Measurements from ENCODE around the gene ATOH8. TPM values are rescaled to one million over a fixed set of nuclear protein-coding genes. Genes with fewer than 3 reads are reported as not detected.
"Not testable (repeated sequence)": the region's sequence is repeated elsewhere in the genome, so short reads cannot be mapped to it uniquely, and the experiment has no call there.

The ATOH8 gene
- total and polyA plus RNA-seq, 4 experiments from 2014 or later, result not detected

DNA sequence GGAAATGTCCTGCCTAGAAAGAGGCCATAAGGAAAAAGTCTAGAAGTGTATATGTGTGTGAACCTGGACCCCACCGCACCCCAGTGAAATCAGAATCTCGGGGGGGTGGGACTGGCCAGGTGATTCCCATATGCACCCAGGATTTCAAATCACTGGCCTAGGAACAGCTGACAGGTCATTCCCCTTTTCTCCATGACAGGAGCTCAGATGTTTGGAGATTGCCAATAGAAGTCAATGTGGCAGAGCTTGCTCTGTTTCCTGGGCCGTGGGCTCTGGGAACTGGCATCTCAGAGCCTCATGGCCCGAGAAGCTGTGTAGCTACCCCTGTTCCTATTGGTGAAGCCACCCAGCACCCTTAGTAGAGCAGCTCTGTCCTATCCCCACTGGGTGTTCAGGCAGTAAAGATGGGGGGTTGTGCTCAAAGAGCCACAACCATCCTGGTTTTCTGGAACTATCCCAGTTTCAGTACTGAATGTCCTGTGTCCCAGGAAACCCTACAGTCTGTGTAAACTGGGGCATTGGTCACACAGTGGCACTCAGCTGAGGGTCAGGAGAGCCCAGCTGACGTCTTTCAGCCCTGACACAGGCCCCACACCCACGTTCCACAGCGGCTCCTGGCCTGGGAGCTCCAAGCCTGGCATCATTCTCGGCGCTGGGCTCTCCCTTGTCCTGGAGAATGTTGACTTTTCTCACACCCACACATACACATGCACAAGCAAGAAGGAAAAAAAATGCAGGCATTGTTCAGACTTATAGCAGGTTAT lies 40.8 kb upstream of the ATOH8 start:
- no peaks in the 10 kb centered on the region for H3K9me3 ChIP-seq (ENCODE audit: control insufficient read depth in 1 of 2, low read length in 2 of 2)
- H3K36me3 ChIP-seq (ENCODE audit: insufficient read depth, low read length), result no peaks in the 10 kb centered on the region
- ChIA-PET POLR2A (ENCODE audit: partially characterized antibody) (no interaction called here), CTCF (ENCODE audit: partially characterized antibody) (interaction anchor here (0.6 to 1.6 kb wide), 5 partner anchors 8 to 176 kb away, joined by 3 to 4 read pairs (median 3); partner anchors contain the start of gene ST3GAL5)
- peaks cover 5% of the 10 kb centered on the region for H3K4me1 ChIP-seq (ENCODE audit: insufficient read depth, low read length)
- peaks cover 3% of the 10 kb centered on the region for H3K27me3 ChIP-seq (ENCODE audit: insufficient read depth, low read length)
- no peak overlapping the region for H3K27ac Mint-ChIP-seq
- no peaks in the 10 kb centered on the region for H3K9me3 Mint-ChIP-seq
- no peak overlapping the region for H3K27ac ChIP-seq (ENCODE audit: low read depth, low read length)
- no peak overlapping the region for H3K4me3 Mint-ChIP-seq
- peaks cover 0 to 5% (median 5%) of the 10 kb centered on the region in 4 donors for H3K4me1 Mint-ChIP-seq
- no peaks in the 10 kb centered on the region for H3K36me3 Mint-ChIP-seq
- intact Hi-C loops (cut with micrococcal nuclease), result no loop called here
- DNase-seq, result no peak
- peaks cover 0 to 4% of the 10 kb centered on the region in 2 donors for H3K27me3 Mint-ChIP-seq
- H3K4me3 ChIP-seq (ENCODE audit: low read length in 2 of 2), result no peak overlapping the region

DNA sequence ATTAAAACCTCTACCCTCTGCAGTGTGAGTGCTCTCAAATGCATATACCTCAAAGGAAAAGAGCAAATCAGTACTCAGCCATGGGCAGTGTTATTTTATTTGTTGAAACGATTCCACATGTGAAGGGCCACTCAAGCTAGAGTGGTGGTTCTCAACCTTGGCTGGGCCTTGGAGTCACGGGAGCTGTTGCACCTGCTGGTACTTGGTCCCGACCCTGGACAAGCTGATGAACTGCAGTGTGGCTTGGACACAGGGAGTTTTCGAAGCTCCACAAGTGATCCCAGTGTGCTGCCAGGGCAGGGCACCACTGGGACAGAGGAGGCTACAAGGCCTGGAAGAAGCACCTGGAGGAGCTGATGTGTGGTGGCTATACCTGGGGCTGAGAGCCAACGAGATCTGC lies 40.0 kb upstream of the ATOH8 start:
- peaks cover 0 to 5% (median 5%) of the 10 kb centered on the region in 4 donors for H3K4me1 Mint-ChIP-seq
- intact Hi-C loops (cut with micrococcal nuclease), result no loop called here

DNA sequence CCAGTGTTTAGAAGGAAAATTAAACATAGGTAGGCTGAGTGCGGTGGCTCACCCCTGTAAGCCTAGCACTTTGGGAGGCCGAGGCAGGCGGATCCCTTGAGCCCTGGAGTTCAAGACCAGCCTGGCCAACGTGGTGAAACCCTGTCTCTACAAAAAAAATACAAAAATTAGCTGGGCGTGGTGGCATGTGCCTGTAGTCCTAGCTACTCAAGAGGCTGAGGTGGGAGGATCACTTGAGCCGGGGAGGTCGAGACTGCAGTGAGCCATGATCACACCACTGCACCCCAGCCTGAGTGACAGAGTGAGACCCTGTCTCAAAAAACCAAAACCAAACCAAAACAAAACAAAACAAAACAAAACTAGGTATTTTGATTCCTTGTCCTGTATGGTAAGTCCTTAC lies 39.4 kb upstream of the ATOH8 start:
- intact Hi-C loops (cut with micrococcal nuclease); H3K4me1 ChIP-seq (ENCODE audit: insufficient read depth, low read length); POLR2A ChIA-PET (ENCODE audit: partially characterized antibody); H3K36me3 ChIP-seq (ENCODE audit: insufficient read depth, low read length); H3K9me3 Mint-ChIP-seq; DNase-seq; H3K4me3 Mint-ChIP-seq; H3K27ac Mint-ChIP-seq; H3K4me1 Mint-ChIP-seq; H3K9me3 ChIP-seq (ENCODE audit: control insufficient read depth in 1 of 2, low read length in 2 of 2); H3K4me3 ChIP-seq (ENCODE audit: low read length in 2 of 2); H3K27me3 ChIP-seq (ENCODE audit: insufficient read depth, low read length); H3K27me3 Mint-ChIP-seq; H3K36me3 Mint-ChIP-seq; H3K27ac ChIP-seq (ENCODE audit: low read depth, low read length): not testable (repeated sequence)
- CTCF ChIA-PET (ENCODE audit: partially characterized antibody), result interaction anchor here (1.1 to 1.6 kb wide), 4 partner anchors 9 to 77 kb away, joined by 3 to 6 read pairs (median 4); no protein-coding TSS in a partner anchor

More for the DNA sequence above, 40.0 kb upstream of the ATOH8 start:
- POLR2A ChIA-PET (ENCODE audit: partially characterized antibody), result no interaction called here
- peaks cover 5% of the 10 kb centered on the region for H3K4me1 ChIP-seq (ENCODE audit: insufficient read depth, low read length)
- CTCF ChIA-PET (ENCODE audit: partially characterized antibody), result interaction anchor here (1.1 to 1.6 kb wide), 4 partner anchors 9 to 76 kb away, joined by 3 to 6 read pairs (median 4); no protein-coding TSS in a partner anchor
- DNase-seq, result no peak
- peak overlapping the region in 1 of 7 donors; percentile 6 for H3K27ac Mint-ChIP-seq
- H3K9me3 ChIP-seq (ENCODE audit: control insufficient read depth in 1 of 2, low read length in 2 of 2), result no peaks in the 10 kb centered on the region
- H3K36me3 Mint-ChIP-seq, result no peaks in the 10 kb centered on the region
- peaks cover 3% of the 10 kb centered on the region for H3K27me3 ChIP-seq (ENCODE audit: insufficient read depth, low read length)
- H3K27ac ChIP-seq (ENCODE audit: low read depth, low read length), result no peak overlapping the region
- peaks cover under 1 to 4% of the 10 kb centered on the region in 2 donors for H3K27me3 Mint-ChIP-seq
- peaks cover 0 to 2% (median 0%) of the 10 kb centered on the region in 8 donors for H3K9me3 Mint-ChIP-seq
- H3K4me3 ChIP-seq (ENCODE audit: low read length in 2 of 2), result no peak overlapping the region
- H3K4me3 Mint-ChIP-seq, result no peak overlapping the region
- H3K36me3 ChIP-seq (ENCODE audit: insufficient read depth, low read length), result no peaks in the 10 kb centered on the region

DNA sequence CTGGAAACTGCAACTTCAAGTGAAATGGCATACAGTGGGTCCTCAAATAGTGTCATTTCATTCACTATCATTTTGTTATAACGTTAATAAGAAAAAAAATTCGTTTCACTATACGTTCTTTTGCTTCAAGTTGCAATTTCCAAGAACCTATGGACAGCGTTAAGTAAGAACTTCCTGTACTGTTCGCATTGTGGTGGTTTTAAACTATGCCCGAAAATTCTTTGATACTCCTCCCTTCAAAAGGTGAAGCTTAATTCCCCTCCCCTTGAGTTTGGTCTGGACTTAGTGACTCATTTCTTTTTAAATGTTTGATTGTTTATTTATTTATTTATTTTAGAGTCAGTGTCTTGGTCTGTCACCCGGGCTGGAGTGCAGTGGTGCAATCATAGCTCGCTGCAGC lies 39.0 kb upstream of the ATOH8 start:
- ChIA-PET POLR2A (ENCODE audit: partially characterized antibody) (no interaction called here), CTCF (ENCODE audit: partially characterized antibody) (interaction anchor here (1.0 to 1.6 kb wide), 3 partner anchors 10 to 77 kb away, joined by 3 to 6 read pairs (median 3); no protein-coding TSS in a partner anchor)
- Mint-ChIP-seq H3K27me3 (peaks cover 1 to 3% of the 10 kb centered on the region in 2 donors), H3K9me3 (peaks cover 0 to 2% (median 0%) of the 10 kb centered on the region in 8 donors), H3K27ac (no peak overlapping the region), H3K4me1 (peaks cover 0 to 5% (median 5%) of the 10 kb centered on the region in 4 donors), H3K4me3 (no peak overlapping the region), H3K36me3 (no peaks in the 10 kb centered on the region)
- Histone ChIP-seq H3K27me3 (ENCODE audit: insufficient read depth, low read length) (peaks cover 3% of the 10 kb centered on the region), H3K9me3 (ENCODE audit: control insufficient read depth in 1 of 2, low read length in 2 of 2) (no peaks in the 10 kb centered on the region), H3K4me3 (ENCODE audit: low read length in 2 of 2) (no peak overlapping the region), H3K4me1 (ENCODE audit: insufficient read depth, low read length) (peaks cover 5% of the 10 kb centered on the region), H3K36me3 (ENCODE audit: insufficient read depth, low read length) (no peaks in the 10 kb centered on the region), H3K27ac (ENCODE audit: low read depth, low read length) (no peak overlapping the region)
- intact Hi-C loops (cut with micrococcal nuclease), result no loop called here
- DNase-seq, result no peak

DNA sequence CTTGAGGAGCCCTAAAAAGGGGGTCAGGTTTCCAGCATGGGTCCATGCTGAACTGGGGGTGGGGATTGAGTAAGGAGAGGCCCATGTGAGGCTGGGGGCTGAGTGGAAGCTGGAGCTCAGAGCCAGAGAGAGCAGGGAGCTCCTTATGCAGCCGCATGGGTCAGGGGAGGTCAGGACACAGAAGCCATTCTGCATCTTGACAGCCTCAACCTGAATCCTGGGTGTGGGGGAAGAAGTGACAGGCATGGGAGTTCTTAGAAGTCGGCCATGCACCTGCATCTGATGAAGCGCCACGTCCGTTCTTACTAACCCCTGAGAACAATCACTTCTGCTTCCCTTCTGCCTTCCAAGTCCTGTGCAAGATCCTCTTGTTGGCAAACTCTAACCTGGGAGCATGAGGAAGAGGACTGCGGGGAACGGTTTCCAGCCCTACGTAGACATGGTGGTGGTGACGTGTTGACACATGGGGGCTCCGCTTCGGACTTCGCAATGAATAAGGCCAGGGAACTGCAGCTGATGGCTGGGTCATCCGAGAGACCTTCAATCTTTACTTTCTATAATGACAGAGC lies 37.4 kb upstream of the ATOH8 start:
- H3K4me1 ChIP-seq (ENCODE audit: insufficient read depth, low read length), result peaks cover 5% of the 10 kb centered on the region
- no peak overlapping the region for H3K27ac Mint-ChIP-seq
- no peaks in the 10 kb centered on the region for H3K36me3 Mint-ChIP-seq
- POLR2A ChIA-PET (ENCODE audit: partially characterized antibody), result no interaction called here
- CTCF ChIA-PET (ENCODE audit: partially characterized antibody), result no interaction called here
- H3K27me3 ChIP-seq (ENCODE audit: insufficient read depth, low read length), result peaks cover 3% of the 10 kb centered on the region
- intact Hi-C loops (cut with micrococcal nuclease), result no loop called here
- H3K9me3 ChIP-seq (ENCODE audit: control insufficient read depth in 1 of 2, low read length in 2 of 2), result no peaks in the 10 kb centered on the region
- no peak overlapping the region for H3K4me3 Mint-ChIP-seq
- no peaks in the 10 kb centered on the region for H3K36me3 ChIP-seq (ENCODE audit: insufficient read depth, low read length)
- peaks cover 0 to 5% (median 5%) of the 10 kb centered on the region in 4 donors for H3K4me1 Mint-ChIP-seq
- H3K27ac ChIP-seq (ENCODE audit: low read depth, low read length), result no peak overlapping the region
- DNase-seq, result no peak
- peaks cover 1 to 3% of the 10 kb centered on the region in 2 donors for H3K27me3 Mint-ChIP-seq
- H3K9me3 Mint-ChIP-seq, result peaks cover 0 to 6% (median 0%) of the 10 kb centered on the region in 8 donors
- H3K4me3 ChIP-seq (ENCODE audit: low read length in 2 of 2), result no peak overlapping the region

DNA sequence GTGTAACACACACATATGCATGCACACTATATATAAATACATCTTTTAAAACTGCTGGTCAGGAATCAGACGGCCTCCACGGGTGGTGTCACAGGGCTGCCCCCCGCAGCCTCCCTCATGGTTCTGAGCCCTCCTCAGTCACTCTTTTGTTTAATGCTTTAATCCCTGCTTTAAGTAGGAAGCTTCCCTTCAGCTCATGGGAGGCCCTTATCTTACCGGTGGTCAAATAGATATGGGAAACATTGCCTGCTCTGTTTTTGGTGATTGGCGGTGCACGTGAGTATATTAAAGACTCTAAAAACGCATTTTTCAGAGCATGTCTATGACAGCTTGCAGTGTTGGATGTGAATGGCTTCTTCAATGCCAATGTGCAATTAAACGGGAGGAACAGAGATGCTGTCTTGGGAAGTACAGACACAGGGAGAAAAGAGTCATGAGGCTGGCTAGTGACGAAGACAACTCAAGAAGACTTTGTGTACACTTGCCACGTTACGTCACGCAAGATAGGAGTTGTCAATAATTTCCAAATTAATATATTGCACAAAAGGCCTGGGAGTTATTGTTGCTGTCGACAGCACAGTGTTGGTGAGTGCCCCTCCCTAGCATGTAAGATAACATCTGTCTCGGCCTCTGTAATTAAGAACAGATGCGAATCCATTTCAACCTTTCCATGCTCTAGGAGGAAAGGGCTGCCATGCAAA lies 36.3 kb upstream of the ATOH8 start:
- peaks cover 0 to 6% (median 0%) of the 10 kb centered on the region in 8 donors for H3K9me3 Mint-ChIP-seq
- ChIA-PET POLR2A (ENCODE audit: partially characterized antibody) (no interaction called here), CTCF (ENCODE audit: partially characterized antibody) (no interaction called here)
- H3K9me3 ChIP-seq (ENCODE audit: control insufficient read depth in 1 of 2, low read length in 2 of 2), result no peaks in the 10 kb centered on the region
- peaks cover 5% of the 10 kb centered on the region for H3K4me1 ChIP-seq (ENCODE audit: insufficient read depth, low read length)
- no peak overlapping the region for H3K27ac ChIP-seq (ENCODE audit: low read depth, low read length)
- H3K4me3 Mint-ChIP-seq, result no peak overlapping the region
- peaks cover 1 to 3% of the 10 kb centered on the region in 2 donors for H3K27me3 Mint-ChIP-seq
- DNase-seq, result no peak
- H3K27ac Mint-ChIP-seq, result no peak overlapping the region
- H3K36me3 ChIP-seq (ENCODE audit: insufficient read depth, low read length), result no peaks in the 10 kb centered on the region
- H3K4me3 ChIP-seq (ENCODE audit: low read length in 2 of 2), result no peak overlapping the region
- H3K27me3 ChIP-seq (ENCODE audit: insufficient read depth, low read length), result peaks cover 3% of the 10 kb centered on the region
- intact Hi-C loops (cut with micrococcal nuclease), result no loop called here
- H3K4me1 Mint-ChIP-seq, result peaks cover 0 to 5% (median 5%) of the 10 kb centered on the region in 4 donors
- H3K36me3 Mint-ChIP-seq, result no peaks in the 10 kb centered on the region

DNA sequence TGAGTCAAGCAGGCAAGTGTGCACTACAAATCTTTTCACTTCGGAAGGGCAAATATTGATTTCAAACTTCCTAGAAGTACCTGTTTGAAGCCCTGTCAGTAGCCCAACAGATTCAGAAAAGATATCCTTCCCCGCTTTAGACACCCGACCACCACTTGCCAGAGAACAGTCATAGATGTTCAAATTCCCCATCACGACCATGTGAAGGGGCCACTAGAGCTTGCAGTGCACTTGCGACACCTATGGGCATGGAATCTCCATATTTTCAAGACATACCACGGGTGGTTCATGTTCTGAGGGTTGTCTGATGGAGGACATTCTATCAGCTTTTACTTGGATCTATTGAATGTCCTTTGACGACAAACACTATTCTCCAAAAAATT lies 35.8 kb upstream of the ATOH8 start:
- DNase-seq, result no peak
- Histone ChIP-seq H3K4me3 (ENCODE audit: low read length in 2 of 2) (no peak overlapping the region), H3K4me1 (ENCODE audit: insufficient read depth, low read length) (peaks cover 5% of the 10 kb centered on the region), H3K27ac (ENCODE audit: low read depth, low read length) (no peak overlapping the region), H3K36me3 (ENCODE audit: insufficient read depth, low read length) (no peaks in the 10 kb centered on the region), H3K9me3 (ENCODE audit: control insufficient read depth in 1 of 2, low read length in 2 of 2) (no peaks in the 10 kb centered on the region), H3K27me3 (ENCODE audit: insufficient read depth, low read length) (peaks cover 3% of the 10 kb centered on the region)
- Mint-ChIP-seq H3K36me3 (no peaks in the 10 kb centered on the region), H3K27me3 (peaks cover 1 to 3% of the 10 kb centered on the region in 2 donors), H3K9me3 (peaks cover 0 to 6% (median 0%) of the 10 kb centered on the region in 8 donors), H3K27ac (no peak overlapping the region), H3K4me3 (no peak overlapping the region), H3K4me1 (peaks cover 0 to 5% (median 5%) of the 10 kb centered on the region in 4 donors)
- intact Hi-C loops (cut with micrococcal nuclease), result no loop called here
- POLR2A ChIA-PET (ENCODE audit: partially characterized antibody), result no interaction called here
- CTCF ChIA-PET (ENCODE audit: partially characterized antibody), result interaction anchor here (1.6 to 3.6 kb wide), 2 partner anchors 11 to 13 kb away, joined by 3 to 18 read pairs; no protein-coding TSS in a partner anchor
